Measurements from ENCODE around the gene PGP. TPM values are rescaled to one million over a fixed set of nuclear protein-coding genes. Genes with fewer than 3 reads are reported as not detected.
"Not testable (repeated sequence)": the region's sequence is repeated elsewhere in the genome, so short reads cannot be mapped to it uniquely, and the experiment has no call there.

PGP gene
- total RNA-seq (2021; ENCODE audit: unreplicated experiment): 48.7 TPM
- 51.6 TPM for polyA plus RNA-seq (2012; ENCODE audit: insufficient read length)
- percentile 68 among the genes with signal in this experiment for Bru-seq, nascent RNA
- percentile 83 among the genes with signal in this experiment for BruChase-seq, experiment 1, labeled RNA remaining after a 2-hour chase
- BruChase-seq, experiment 2, labeled RNA remaining after a 6-hour chase: percentile 90 among the genes with signal in this experiment
- long read RNA-seq, transcript PGP-201 (2 exons, 2,727 nt): major isoform, 274 of 289 reads
- long read RNA-seq, partial matches to known transcripts: 9 of 289 reads
- long read RNA-seq, other reads (novel, unspliced or antisense): 6 of 289 reads

DNA sequence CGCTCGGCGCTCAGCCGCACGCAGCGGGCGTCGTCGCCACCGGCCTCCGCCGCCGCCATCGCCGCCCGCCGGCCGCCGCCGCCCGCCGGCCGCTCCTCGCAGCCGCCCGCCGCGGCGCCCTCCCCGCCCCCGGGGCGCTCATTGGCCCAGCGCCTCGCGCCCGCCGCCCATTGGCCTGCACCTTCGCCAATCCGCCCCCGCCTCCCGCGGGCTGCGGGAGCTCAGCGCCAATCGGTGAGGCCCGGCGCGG lies at the start of gene PGP:
Gene PGP (minus strand): TSS at position 122 of the 250 bp plus-strand sequence. CDS start 63 bp downstream, at position 59.
- ATAC-seq (peak; percentile 82), DNase-seq (ENCODE audit: low read depth, low spot score) (no peak)
- Histone ChIP-seq H3K4me3 (ENCODE audit: low read depth in 2 of 2, low read length in 2 of 2) (peak within 1 kb of the TSS; percentile 83 to 94), H3K9me3 (ENCODE audit: control insufficient read depth, insufficient read depth, low read depth, low read length) (no peaks in the 10 kb centered on the region), H3K36me3 (ENCODE audit: control insufficient read depth, insufficient read depth, low read length) (peaks cover 3% of the 10 kb centered on the region; the same call in 1 of the 2 replicates), H3K27me3 (ENCODE audit: control insufficient read depth, insufficient read depth, low read length) (no peaks in the 10 kb centered on the region), H3K4me1 (ENCODE audit: control insufficient read depth, insufficient read depth, low read length) (peaks cover 30% of the 10 kb centered on the region), H3K27ac (ENCODE audit: low read length) (peak within 1 kb of the TSS; percentile 99)
- TF ChIP-seq, protein P1, sequence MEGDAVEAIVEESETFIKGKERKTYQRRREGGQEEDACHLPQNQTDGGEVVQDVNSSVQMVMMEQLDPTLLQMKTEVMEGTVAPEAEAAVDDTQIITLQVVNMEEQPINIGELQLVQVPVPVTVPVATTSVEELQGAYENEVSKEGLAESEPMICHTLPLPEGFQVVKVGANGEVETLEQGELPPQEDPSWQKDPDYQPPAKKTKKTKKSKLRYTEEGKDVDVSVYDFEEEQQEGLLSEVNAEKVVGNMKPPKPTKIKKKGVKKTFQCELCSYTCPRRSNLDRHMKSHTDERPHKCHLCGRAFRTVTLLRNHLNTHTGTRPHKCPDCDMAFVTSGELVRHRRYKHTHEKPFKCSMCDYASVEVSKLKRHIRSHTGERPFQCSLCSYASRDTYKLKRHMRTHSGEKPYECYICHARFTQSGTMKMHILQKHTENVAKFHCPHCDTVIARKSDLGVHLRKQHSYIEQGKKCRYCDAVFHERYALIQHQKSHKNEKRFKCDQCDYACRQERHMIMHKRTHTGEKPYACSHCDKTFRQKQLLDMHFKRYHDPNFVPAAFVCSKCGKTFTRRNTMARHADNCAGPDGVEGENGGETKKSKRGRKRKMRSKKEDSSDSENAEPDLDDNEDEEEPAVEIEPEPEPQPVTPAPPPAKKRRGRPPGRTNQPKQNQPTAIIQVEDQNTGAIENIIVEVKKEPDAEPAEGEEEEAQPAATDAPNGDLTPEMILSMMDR (IDR thresholded peaks at IDR 0.05): no peak
- no peak for TF ChIP-seq TCF7L2 (IDR thresholded peaks at IDR 0.05; ENCODE audit: low read depth, low read length)
- TF ChIP-seq SIN3A (IDR thresholded peaks at IDR 0.05; ENCODE audit: borderline replicate concordance, insufficient read depth, low read depth, low read length): no peak
- TF ChIP-seq REST (IDR thresholded peaks at IDR 0.05; ENCODE audit: insufficient read depth in 1 of 2, low read depth in 2 of 2, low read length in 1 of 2): no peak
- TF ChIP-seq POLR2AphosphoS5 (IDR thresholded peaks at IDR 0.05; ENCODE audit: low read depth, low read length): no peak
- no TSS peak for BruUV-seq (replicated peaks)
- intact Hi-C loops (cut with micrococcal nuclease; ENCODE audit: unreplicated experiment): no loop called here
- CTCF ChIA-PET: interaction anchor here (0.6 kb wide), 1 partner anchor 120 kb away, joined by 4 read pairs; no protein-coding TSS in a partner anchor
- in situ Hi-C loops (cut with HindIII; ENCODE audit: low pct_unique_long_range_greater_than_20kb, low sequenced_read_pairs): no loop called here
- POLR2A ChIA-PET: interaction anchor here (0.6 to 0.8 kb wide), 4 partner anchors 13 to 271 kb away, joined by 3 read pairs; partner anchors contain the start of gene ECI1

DNA sequence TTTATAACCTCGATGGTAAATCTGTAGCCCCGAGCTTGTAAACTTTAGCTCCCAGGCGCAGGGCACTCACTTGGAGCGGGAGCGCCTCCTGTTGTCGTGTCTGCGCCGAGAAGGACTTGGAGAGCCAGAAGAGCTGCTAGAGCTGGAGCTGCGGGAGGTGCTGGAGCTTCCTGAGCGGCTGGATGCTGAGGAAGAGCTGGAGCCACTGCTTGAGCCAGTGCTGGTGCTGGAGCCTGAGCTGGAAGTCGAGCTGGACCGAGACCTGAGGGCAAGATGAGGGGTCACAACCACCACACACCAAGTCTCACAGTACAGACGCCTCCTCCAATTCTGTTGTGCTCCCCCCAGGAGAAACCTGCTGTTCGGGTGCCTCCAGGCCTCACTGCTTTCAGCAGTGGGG lies 48.4 kb upstream of the PGP start:
- POLR2A ChIA-PET: interaction anchor here (0.6 to 0.7 kb wide), 2 partner anchors 11 to 166 kb away, joined by 5 to 9 read pairs; partner anchors contain the start of gene CCNF
- CTCF ChIA-PET: interaction anchor here (0.6 kb wide), 1 partner anchor 9 kb away, joined by 3 read pairs; no protein-coding TSS in a partner anchor
- peaks cover 14% of the 10 kb centered on the region for H3K4me1 ChIP-seq (ENCODE audit: control insufficient read depth, insufficient read depth, low read length)
- H3K4me3 ChIP-seq (ENCODE audit: low read depth in 2 of 2, low read length in 2 of 2); H3K27ac ChIP-seq (ENCODE audit: low read length); H3K27me3 ChIP-seq (ENCODE audit: control insufficient read depth, insufficient read depth, low read length); in situ Hi-C loops (cut with HindIII; ENCODE audit: low pct_unique_long_range_greater_than_20kb, low sequenced_read_pairs); BruUV-seq (replicated peaks); DNase-seq (ENCODE audit: low read depth, low spot score); intact Hi-C loops (cut with micrococcal nuclease; ENCODE audit: unreplicated experiment); H3K9me3 ChIP-seq (ENCODE audit: control insufficient read depth, insufficient read depth, low read depth, low read length); ATAC-seq: not testable (repeated sequence)
- H3K36me3 ChIP-seq (ENCODE audit: control insufficient read depth, insufficient read depth, low read length): peaks cover 31% of the 10 kb centered on the region

DNA sequence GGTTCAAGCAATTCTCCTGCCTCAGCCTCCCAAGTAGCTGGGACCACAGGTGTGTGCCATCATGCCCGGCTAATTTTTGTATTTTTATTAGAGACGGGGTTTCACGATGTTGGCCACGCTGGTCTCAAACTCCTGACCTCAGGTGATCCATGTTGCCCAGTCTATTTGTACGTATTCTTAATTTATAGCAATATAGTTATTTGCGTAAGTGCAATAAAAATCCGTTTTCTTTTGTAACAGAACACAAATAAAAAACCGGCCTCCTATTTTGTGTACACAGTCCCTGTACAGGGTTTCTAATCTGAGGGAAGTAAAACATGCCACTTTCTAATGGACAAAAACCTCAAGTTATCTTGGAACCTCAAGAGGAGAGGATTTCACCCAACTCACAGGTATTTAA lies 45.6 kb upstream of the PGP start:
- intact Hi-C loops (cut with micrococcal nuclease; ENCODE audit: unreplicated experiment): no loop called here
- Histone ChIP-seq H3K4me3 (ENCODE audit: low read depth in 2 of 2, low read length in 2 of 2) (no peak overlapping the region), H3K9me3 (ENCODE audit: control insufficient read depth, insufficient read depth, low read depth, low read length) (no peaks in the 10 kb centered on the region), H3K27ac (ENCODE audit: low read length) (no peak overlapping the region), H3K27me3 (ENCODE audit: control insufficient read depth, insufficient read depth, low read length) (no peaks in the 10 kb centered on the region), H3K36me3 (ENCODE audit: control insufficient read depth, insufficient read depth, low read length) (peaks cover 43% of the 10 kb centered on the region), H3K4me1 (ENCODE audit: control insufficient read depth, insufficient read depth, low read length) (peaks cover 7% of the 10 kb centered on the region)
- no peak for DNase-seq (ENCODE audit: low read depth, low spot score)
- no TSS peak for BruUV-seq (replicated peaks)
- in situ Hi-C loops (cut with HindIII; ENCODE audit: low pct_unique_long_range_greater_than_20kb, low sequenced_read_pairs): no loop called here
- ChIA-PET CTCF (no interaction called here), POLR2A (no interaction called here)
- no peak for TF ChIP-seq SIN3A (IDR thresholded peaks at IDR 0.05; ENCODE audit: borderline replicate concordance, insufficient read depth, low read depth, low read length)
- no peak for TF ChIP-seq REST (IDR thresholded peaks at IDR 0.05; ENCODE audit: insufficient read depth in 1 of 2, low read depth in 2 of 2, low read length in 1 of 2)
- TF ChIP-seq, protein P1 (IDR thresholded peaks at IDR 0.05): no peak
- no peak for TF ChIP-seq TCF7L2 (IDR thresholded peaks at IDR 0.05; ENCODE audit: low read depth, low read length)
- TF ChIP-seq POLR2AphosphoS5 (IDR thresholded peaks at IDR 0.05; ENCODE audit: low read depth, low read length): no peak
- no peak for ATAC-seq
